ENCODE measurements around the gene MAST4.

GRCh38 chr5:67149951-67150523 is 553.8 kb downstream of the MAST4 start:
- TF ChIP-seq CTCF (IDR thresholded peaks at IDR 0.05) (no peak), EZH2 (IDR thresholded peaks at IDR 0.05; ENCODE audit: borderline replicate concordance, insufficient read depth, low read depth, low read length, poor library complexity, severe bottlenecking) (no peak)

Data from B cell (primary cell).